HG03135 (cell line): ENCODE results near the gene SLC22A4.

Experiments
- ATAC-seq: cut with Tn5 transposase; IDR thresholded peaks from one replicate; pipeline ENCODE4 v1.9.1; 2021; ENCODE audit warnings: mild to moderate bottlenecking, moderate library complexity; ENCODE audit not compliant: unreplicated experiment

SLC22A4 gene

GRCh38 chr5:132261881-132262845, 32.0 kb upstream of the SLC22A4 start:
- ATAC-seq, result no peak

DNA sequence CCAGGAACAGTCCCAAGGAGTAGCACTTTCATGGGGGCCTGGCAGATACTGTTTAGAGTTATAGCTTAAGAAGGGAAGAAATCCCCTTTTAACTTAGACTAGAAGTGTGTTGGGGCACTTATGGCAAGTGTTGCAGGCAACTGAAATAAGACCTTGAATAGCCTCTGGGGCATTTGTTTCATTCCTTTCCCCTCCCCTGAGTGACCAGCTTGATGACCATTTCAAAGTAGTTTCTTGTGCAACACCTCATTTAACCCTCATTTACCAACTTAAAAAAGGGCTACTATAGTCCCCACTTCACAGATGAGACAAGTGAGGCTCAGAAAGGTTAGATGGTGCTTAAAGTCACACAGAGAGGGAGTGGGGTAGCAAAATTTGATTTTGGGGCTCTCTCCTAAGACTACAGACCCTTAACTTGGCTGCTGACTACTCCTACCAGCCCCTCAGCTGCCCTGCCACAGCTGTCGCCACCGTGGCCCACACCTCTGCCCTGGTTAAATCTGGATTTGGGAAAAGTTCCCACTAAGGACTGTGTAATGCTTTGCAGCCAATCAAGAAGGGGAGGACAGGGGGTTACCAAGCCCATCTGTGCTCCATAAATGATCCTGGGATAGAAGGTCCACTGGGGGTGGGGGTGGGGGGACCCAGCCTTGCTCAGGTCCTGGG, 31.2 kb upstream of the SLC22A4 start:
- no peak for ATAC-seq

- no peak for ATAC-seq
Measured at GRCh38 chr5:132263548-132264261, 30.5 kb upstream of the SLC22A4 start.

DNA sequence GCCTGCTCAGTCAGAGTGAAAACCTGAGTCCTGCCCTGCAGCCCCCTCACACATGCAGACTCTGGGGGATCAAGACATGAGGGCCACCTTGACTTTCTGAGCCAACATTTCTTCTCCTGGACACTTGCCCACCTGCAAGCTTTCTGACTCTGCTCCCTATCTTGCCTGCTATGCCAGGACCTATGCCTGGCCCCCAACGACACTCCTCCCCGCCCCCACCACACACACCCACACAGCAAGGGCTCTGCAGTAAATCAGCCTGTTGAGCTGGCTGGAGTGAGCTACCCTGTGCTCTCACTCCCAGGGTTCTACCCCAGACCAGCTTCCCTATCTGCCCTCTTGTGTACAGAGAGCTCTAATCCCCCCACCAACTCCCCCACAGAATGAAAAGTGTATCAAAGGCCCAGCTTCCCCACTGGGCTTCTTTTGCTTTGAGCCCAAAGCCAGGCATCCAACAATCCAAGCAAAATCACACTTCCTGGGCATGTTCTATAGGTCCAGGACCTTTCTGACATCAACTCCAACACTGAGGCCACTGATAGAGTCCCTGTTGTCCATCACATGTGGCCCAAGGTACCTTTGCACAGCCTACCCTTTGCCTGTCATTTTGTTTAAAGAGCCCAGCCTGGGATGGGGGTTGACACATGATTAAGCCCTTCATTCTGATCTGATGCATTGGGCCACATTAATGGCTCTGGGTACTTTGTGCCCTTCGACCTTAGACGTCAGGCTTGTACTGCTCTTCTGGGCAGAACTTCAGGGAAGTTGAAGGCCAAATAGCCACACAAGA, 29.5 kb upstream of the SLC22A4 start:
- ATAC-seq, result no peak

DNA sequence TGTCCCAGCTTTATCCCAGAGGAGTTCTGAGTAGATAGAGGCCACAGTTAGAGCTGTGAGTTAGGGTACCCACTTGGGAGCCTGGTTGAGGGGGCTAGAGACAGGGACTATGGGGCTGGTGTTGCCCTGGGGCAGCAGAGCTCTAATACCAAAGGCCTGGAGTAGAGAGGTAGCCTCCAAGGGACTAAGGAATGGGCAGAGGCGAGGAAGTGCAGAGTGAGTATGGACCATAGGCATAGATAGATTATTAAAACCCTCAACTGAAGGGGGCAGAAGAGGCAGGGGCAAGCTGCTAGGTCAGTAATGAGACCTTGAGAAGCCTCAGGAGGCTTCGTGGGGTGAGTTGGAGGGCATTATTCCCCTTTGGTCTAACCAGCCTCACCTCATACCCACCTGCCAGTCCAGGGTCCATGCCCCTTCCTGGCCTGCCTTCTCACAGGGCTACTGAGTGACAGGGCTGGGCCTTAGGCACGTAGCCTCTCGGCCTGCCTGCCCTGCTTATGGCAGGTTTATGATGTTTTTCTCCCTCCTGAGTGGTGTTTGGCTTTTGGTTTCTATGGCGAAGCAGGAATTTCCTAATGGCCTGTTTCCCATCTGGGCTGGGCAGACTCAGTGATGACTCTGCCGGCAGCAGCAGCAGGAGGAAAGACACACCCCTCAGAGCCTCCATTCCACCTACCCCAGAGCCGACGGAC, 28.7 kb upstream of the SLC22A4 start:
- no peak for ATAC-seq

DNA sequence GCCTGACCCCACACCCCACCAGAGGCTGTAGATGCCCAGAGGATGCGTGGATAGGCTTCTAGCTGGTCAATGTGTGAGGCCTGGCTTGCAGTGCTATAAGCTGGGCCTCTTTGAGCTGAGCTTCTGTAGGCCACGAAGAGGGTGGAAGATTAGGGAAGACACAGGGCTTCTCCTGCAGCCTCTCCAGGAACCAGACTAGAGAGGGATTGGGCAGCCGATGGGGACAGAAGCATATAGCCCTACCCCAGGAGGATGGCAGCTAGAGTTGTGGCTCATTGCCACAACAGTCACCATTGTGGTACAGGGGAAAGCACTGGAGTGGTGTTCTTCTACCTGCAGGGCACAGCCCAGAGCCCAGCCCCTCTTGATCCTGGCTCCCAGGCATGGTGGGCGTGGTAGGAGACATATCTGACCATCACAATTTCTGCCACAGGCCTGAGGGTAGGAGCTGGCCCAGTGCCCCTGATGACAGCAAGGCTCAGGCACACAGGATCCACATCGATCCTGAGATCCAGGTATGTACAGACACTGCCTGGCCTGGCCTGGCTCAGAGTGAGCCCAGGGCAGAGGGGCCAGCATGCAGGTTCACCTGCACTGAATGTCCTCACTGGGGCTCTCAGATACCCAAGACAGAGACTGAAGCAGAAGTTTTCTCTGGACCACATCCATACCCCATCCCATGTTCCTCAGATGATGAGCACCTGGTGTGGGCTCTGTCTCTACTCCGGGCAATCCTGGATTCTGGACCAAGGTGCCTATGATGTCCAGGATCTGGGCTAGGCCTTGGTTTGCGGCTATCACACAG, 28.0 kb upstream of the SLC22A4 start:
- ATAC-seq, result no peak

DNA sequence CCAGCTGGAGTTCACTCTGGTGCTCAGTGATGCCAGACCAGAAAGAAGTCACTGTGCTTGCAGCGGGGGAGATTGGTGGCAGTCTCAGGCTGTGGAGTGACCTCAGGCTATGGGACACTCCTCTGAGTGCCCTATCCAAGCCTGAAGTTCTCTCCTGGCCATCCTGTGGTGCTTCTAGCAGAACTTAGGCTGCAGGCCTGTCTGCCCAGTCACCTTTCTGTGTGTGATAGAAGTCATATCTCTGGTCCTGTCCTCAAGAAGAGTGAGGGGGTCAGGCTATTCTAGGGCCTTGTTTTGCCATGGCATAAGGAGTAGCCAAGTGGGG, 27.4 kb upstream of the SLC22A4 start:
- ATAC-seq, result no peak

- no peak for ATAC-seq
Measured at GRCh38 chr5:132267166-132267739, 26.9 kb upstream of the SLC22A4 start.

GRCh38 chr5:132267931-132268768, 26.0 kb upstream of the SLC22A4 start:
- ATAC-seq, result no peak

DNA sequence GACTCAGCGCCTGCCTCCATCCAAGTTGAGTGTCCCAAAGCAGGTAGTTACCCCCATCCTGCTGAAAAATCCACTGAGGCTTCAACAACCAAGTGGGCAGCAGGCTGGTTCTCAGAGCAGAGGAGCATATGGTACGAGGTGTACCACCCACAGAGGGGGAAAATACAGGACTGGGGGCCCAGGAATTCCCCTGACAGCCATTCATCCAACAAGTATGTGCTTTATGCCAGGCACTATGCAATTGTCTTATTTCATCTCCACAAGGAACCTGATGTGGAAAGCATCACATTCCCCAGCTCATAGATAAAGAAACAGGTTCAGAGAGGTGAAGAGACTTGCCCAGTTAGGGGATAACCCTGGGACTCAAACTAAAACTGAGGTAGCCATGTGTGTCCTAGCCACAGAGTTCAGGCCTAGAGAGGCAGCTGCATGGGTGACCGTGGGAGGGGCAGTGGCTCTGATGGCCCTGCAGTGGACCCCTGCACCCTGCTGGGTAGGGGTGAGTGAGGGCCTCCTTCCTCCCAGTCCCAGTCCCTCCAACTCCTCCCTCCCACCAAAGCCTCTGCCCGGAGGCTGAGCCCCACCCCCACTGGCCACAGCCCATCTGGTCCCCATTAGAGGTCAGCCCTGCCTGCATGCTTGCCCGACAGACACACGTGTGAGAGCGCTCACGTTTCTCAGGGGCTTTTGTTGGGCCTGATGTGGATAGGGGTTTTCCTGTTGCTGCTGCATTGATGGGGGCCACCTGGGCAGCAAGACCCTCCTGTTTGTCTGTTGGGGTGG, 25.2 kb upstream of the SLC22A4 start:
- ATAC-seq, result no peak

- ATAC-seq, result no peak
Measured at GRCh38 chr5:132269635-132270334, 24.4 kb upstream of the SLC22A4 start.

GRCh38 chr5:132270335-132270665, 23.9 kb upstream of the SLC22A4 start:
- ATAC-seq, result no peak

DNA sequence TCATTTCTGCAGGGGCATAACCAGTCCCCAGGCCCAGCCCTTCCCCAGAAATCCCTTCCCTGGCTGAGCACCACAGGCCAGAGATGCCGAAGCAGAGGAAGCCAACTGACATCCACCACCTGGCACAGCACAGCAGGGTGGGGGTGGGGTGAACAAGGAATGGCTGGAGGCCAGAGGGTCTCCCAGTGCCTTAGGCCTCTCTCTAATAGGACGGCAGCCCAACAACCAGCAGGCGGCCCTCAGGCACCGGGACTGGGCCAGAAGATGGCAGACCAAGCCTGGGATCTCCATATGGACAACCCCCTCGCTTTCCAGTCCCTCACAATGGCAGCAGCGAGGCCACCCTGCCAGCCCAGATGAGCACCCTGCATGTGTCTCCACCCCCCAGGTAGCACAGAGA, 23.5 kb upstream of the SLC22A4 start:
- ATAC-seq, result no peak

DNA sequence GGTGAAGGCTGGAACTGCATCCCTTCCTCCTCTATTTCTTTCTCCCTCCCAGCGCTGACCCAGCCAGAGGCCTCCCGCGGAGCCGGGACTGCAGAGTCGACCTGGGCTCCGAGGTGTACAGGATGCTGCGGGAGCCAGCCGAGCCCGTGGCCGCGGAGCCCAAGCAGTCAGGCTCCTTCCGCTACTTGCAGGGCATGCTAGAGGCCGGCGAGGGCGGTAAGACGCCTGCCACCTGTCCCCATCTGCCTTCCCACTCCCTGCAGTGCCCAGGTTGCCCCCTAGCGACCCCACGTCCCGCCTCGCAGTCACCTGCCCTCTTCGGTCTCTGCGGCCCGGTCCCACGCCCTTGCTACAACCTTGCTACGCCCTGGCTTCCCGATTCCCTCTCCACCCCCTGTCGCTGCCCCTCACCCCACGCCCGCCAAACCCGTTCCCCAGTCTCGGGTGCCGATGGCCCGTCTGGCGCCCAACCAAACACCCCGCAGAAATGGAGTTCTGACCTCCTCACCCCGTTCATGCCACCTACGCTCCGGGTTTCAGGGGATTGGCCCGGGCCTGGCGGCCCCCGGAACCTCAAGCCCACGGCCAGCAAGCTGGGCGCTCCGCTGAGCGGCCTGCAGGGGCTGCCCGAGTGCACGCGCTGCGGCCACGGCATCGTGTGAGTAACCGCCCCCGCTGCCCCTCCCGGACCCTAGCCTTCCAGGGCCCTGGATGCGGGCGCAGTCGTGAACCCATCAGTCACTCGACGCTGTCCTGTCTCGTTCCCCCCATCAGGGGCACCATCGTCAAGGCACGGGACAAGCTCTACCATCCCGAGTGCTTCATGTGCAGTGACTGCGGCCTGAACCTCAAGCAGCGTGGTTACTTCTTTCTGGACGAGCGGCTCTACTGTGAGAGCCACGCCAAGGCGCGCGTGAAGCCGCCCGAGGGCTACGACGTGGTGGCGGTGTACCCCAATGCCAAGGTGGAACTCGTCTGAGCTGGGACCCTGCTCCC, 22.6 kb upstream of the SLC22A4 start:
- no peak for ATAC-seq

- no peak for ATAC-seq
Measured at GRCh38 chr5:132272311-132273210, 21.6 kb upstream of the SLC22A4 start.
